Large intestine (tissue), 3 donors: ENCODE data around the gene RO60. TPM values are rescaled to one million over a fixed set of nuclear protein-coding genes. Genes with fewer than 3 reads are reported as not detected.

Experiments used
- DNase-seq, 2 donors: peaks; one replicate each; pipeline versions ENCODE4 v3.0.0 to v3.0.0-alpha.2; 2013
- H3K27ac ChIP-seq: one replicate; pipeline ENCODE4 v1.5.1; 2013; ENCODE audit warnings: low read length
- H3K27me3 ChIP-seq: 2 replicates; pipeline ENCODE4 v1.6.1; 2013; ENCODE audit warnings: low read length; ENCODE audit not compliant: control insufficient read depth, insufficient read depth
- H3K36me3 ChIP-seq: 2 replicates; pipeline ENCODE4 v1.6.1; 2013; ENCODE audit warnings: low read length; ENCODE audit not compliant: control insufficient read depth, insufficient read depth
- H3K4me1 ChIP-seq: one replicate; pipeline ENCODE4 v1.6.1; 2013; ENCODE audit warnings: low read length; ENCODE audit not compliant: control insufficient read depth, insufficient read depth
- H3K4me3 ChIP-seq: one replicate; pipeline ENCODE4 v1.5.1; 2013; ENCODE audit warnings: low read length
- H3K9me3 ChIP-seq: one replicate; pipeline ENCODE4 v1.6.1; 2013; ENCODE audit warnings: mild to moderate bottlenecking, low read depth, low read length, moderate library complexity; ENCODE audit not compliant: control insufficient read depth
- WGBS: methylation state at CpG from one replicate; pipeline ENCODE4 v1.1.5; 2013; ENCODE audit warnings: low lambda C conversion rate; ENCODE audit not compliant: insufficient coverage; 5-methylcytosine and 5-hydroxymethylcytosine counted together
- polyA plus RNA-seq: library from polyadenylated mRNA; unstranded; fragments of 120-200 nt; gene quantifications from one replicate; pipeline ENCODE4 v1.2.1, GENCODE V29; 2013

RO60 gene
- polyA plus RNA-seq, 1 donor = 27.9 TPM

GRCh38 chr1:193105821-193106177 is 46.4 kb downstream of the RO60 start:
- Histone ChIP-seq H3K9me3 (no peaks in the 10 kb centered on the region), H3K27me3 (no peaks in the 10 kb centered on the region), H3K27ac (peak overlapping the region; percentile 96), H3K4me1 (peaks cover 8% of the 10 kb centered on the region), H3K36me3 (no peaks in the 10 kb centered on the region), H3K4me3 (peak overlapping the region; percentile 84)
- DNase-seq = no peak
- 60% methylated on average over 1 of the region's 4 CpGs for WGBS

GRCh38 chr1:193108471-193108870 is 49.1 kb downstream of the RO60 start:
- no peak overlapping the region for H3K27ac ChIP-seq

More at GRCh38 chr1:193108471-193108870, 49.1 kb downstream of the RO60 start:
- no peaks in the 10 kb centered on the region for H3K27me3 ChIP-seq
- H3K4me1 ChIP-seq = peaks cover 13% of the 10 kb centered on the region
- H3K36me3 ChIP-seq = no peaks in the 10 kb centered on the region
- no peak overlapping the region for H3K4me3 ChIP-seq
- H3K9me3 ChIP-seq = no peaks in the 10 kb centered on the region
- DNase-seq = no peak
- WGBS = 60% methylated on average over 1 of the region's 3 CpGs

Other genes starting within 250 kb of the RO60 start
- gene UCHL5, start 252 bp upstream of the RO60 start, polyA plus RNA-seq = 32.7 TPM
- 16.7 TPM for gene GLRX2, start 45.8 kb downstream of the RO60 start, polyA plus RNA-seq
- 23.7 TPM for gene CDC73, start 62.4 kb downstream of the RO60 start, polyA plus RNA-seq
- gene B3GALT2, start 127.0 kb downstream of the RO60 start, polyA plus RNA-seq = 4.9 TPM